SK-N-MC (cell line): ENCODE results near the gene CFAP299.

Experiments
- EZH2 ChIP-seq: fragments of 200-600 bp; sonication (generic); IDR thresholded peaks from one replicate; pipeline ENCODE4 v1.6.1; 2017; ENCODE audit warnings: antibody characterized with exemption
- POLR2AphosphoS5 ChIP-seq: IDR thresholded peaks from 2 replicates; pipeline ENCODE4 v1.6.1; 2012; ENCODE audit warnings: mild to moderate bottlenecking, low read depth, low read length, borderline replicate concordance

- TF ChIP-seq POLR2AphosphoS5 = no peak
- no peak for TF ChIP-seq EZH2
Observed at GRCh38 chr4:80874979-80875378, 539.4 kb downstream of the CFAP299 start.
